HepG2 (cell line): ENCODE measurements around the gene RFC1.

Experiments
- CREM ChIP-seq, 2 experiments: sonication (generic) in 1 of 2; formaldehyde crosslinking in 1 of 2; IDR thresholded peaks; 2 replicates each; pipeline versions ENCODE4 v1.4.0 to v1.6.1; 2016 to 2020; ENCODE audit warnings: antibody characterized with exemption in 1 of 2, mild to moderate bottlenecking in 1 of 2, missing genetic modification reagents in 1 of 2
- GABPB1 ChIP-seq: IDR thresholded peaks from 2 replicates; pipeline ENCODE4 v1.6.1; 2016; ENCODE audit warnings: mild to moderate bottlenecking, missing genetic modification reagents, moderate library complexity, missing compliant biosample characterization
- SNRNP70 ChIP-seq: fragments of 200-400 bp; formaldehyde crosslinking; IDR thresholded peaks from 2 replicates; pipeline ENCODE4 v1.6.1; 2017; ENCODE audit warnings: mild to moderate bottlenecking, low read depth, low read length, moderate library complexity
- YY1 ChIP-seq: IDR thresholded peaks from 2 replicates; pipeline ENCODE4 v1.6.1; 2011; ENCODE audit warnings: low read length, low read depth, moderate library complexity, mild to moderate bottlenecking; ENCODE audit not compliant: insufficient read depth, insufficient replicate concordance
- ZEB1 ChIP-seq: IDR thresholded peaks from 2 replicates; pipeline ENCODE4 v1.6.1; 2012; ENCODE audit warnings: mild to moderate bottlenecking, low read depth, inconsistent platforms; ENCODE audit not compliant: insufficient replicate concordance
- ZFYVE20 ChIP-seq: sonication (generic); formaldehyde crosslinking; IDR thresholded peaks from 2 replicates; pipeline ENCODE4 v1.8.0; 2023; ENCODE audit warnings: low read depth, mild to moderate bottlenecking, moderate library complexity, missing genetic modification reagents, borderline replicate concordance
- ZNF143 ChIP-seq: sonication (generic); formaldehyde crosslinking; IDR thresholded peaks from 2 replicates; pipeline ENCODE4 v1.4.0; 2020; ENCODE audit warnings: missing genetic modification reagents
- TF ChIP-seq, protein P1 (sequence below): sonication (generic); formaldehyde crosslinking; IDR thresholded peaks from 2 replicates; pipeline ENCODE4 v1.8.0; 2022; ENCODE audit warnings: mild to moderate bottlenecking, missing genetic modification reagents, borderline replicate concordance
- TF ChIP-seq, protein P2 (sequence below): sonication (generic); formaldehyde crosslinking; IDR thresholded peaks from 2 replicates; pipeline ENCODE4 v1.4.0; 2020; ENCODE audit warnings: missing genetic modification reagents, mild to moderate bottlenecking, borderline replicate concordance

DNA sequence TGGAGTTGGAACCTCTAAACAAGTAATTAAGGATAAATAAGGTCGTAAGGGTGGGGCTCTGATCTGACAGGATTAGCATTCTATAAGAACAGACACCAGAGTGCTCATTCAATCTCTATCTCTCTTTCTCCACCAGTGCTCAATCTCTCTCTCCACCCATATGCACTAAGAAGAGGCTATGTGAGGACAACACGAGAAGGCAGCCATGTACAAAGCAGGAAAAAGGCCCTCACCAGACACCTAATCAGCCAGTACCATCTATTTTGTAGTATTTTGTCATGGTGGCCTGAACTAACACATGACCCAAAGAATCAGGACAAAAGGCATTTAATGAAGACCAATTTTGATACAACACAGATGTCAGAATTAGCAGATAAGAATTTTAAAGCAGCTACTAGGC lies 16.8 kb downstream of the RFC1 start:
- TF ChIP-seq, protein P1, sequence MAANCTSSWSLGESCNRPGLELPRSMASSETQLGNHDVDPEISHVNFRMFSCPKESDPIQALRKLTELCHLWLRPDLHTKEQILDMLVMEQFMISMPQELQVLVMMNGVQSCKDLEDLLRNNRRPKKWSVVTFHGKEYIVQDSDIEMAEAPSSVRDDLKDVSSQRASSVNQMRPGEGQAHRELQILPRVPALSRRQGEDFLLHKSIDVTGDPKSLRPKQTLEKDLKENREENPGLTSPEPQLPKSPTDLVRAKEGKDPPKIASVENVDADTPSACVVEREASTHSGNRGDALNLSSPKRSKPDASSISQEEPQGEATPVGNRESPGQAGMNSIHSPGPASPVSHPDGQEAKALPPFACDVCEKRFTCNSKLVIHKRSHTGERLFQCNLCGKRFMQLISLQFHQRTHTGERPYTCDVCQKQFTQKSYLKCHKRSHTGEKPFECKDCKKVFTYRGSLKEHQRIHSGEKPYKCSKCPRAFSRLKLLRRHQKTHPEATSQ (CRISPR knock-in tag): no peak
- TF ChIP-seq ZFYVE20 (no peak), ZNF143 (no peak), YY1 (no peak), CREM (IDR thresholded peaks at IDR 0.05) (no peak), CREM (CRISPR knock-in tag; IDR thresholded peaks at IDR 0.05) (no peak), SNRNP70 (no peak), ZEB1 (no peak), GABPB1 (CRISPR knock-in tag) (no peak)
- TF ChIP-seq, protein P2, sequence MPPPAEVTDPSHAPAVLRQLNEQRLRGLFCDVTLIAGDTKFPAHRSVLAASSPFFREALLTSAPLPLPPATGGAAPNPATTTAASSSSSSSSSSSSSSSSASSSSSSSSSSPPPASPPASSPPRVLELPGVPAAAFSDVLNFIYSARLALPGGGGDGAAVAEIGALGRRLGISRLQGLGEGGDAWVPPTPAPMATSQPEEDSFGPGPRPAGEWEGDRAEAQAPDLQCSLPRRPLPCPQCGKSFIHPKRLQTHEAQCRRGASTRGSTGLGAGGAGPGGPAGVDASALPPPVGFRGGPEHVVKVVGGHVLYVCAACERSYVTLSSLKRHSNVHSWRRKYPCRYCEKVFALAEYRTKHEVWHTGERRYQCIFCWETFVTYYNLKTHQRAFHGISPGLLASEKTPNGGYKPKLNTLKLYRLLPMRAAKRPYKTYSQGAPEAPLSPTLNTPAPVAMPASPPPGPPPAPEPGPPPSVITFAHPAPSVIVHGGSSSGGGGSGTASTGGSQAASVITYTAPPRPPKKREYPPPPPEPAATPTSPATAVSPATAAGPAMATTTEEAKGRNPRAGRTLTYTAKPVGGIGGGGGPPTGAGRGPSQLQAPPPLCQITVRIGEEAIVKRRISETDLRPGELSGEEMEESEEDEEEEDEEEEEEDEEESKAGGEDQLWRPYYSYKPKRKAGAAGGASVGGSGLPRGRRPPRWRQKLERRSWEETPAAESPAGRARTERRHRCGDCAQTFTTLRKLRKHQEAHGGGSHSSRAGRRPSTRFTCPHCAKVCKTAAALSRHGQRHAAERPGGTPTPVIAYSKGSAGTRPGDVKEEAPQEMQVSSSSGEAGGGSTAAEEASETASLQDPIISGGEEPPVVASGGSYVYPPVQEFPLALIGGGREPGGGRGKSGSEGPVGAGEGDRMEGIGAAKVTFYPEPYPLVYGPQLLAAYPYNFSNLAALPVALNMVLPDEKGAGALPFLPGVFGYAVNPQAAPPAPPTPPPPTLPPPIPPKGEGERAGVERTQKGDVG (CRISPR knock-in tag): no peak
